ENCODE results near the gene CHRNB4.

- TF ChIP-seq POLR2A (IDR thresholded peaks at IDR 0.05; ENCODE audit: low read depth, low read length) = no peak
- no peak for TF ChIP-seq POU2F2 (IDR thresholded peaks at IDR 0.05; ENCODE audit: low read depth, low read length)
These were observed 27.0 kb downstream of the CHRNB4 start for GRCh38 chr15:78614021-78614420.
